Measurements from ENCODE around the gene ETV1.

DNA sequence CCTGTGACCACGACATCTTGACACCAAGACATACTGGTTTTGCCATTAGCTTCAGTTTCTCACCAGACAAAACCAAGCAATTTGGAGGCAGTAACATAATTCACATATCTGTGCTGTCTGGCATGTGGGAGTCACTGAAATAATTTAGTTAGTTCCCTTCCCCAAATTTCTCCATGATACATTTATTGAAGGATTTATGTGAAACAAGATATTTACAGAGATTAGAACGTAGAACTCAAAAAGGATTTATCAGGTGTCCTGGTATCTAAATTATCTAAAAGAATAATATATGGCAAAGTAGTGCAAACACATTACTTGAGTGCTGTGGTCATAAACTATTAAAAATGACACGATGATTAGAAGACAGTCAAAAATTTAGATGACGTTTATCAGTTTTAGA, 98.7 kb downstream of the ETV1 start:
- TF ChIP-seq, protein P1, sequence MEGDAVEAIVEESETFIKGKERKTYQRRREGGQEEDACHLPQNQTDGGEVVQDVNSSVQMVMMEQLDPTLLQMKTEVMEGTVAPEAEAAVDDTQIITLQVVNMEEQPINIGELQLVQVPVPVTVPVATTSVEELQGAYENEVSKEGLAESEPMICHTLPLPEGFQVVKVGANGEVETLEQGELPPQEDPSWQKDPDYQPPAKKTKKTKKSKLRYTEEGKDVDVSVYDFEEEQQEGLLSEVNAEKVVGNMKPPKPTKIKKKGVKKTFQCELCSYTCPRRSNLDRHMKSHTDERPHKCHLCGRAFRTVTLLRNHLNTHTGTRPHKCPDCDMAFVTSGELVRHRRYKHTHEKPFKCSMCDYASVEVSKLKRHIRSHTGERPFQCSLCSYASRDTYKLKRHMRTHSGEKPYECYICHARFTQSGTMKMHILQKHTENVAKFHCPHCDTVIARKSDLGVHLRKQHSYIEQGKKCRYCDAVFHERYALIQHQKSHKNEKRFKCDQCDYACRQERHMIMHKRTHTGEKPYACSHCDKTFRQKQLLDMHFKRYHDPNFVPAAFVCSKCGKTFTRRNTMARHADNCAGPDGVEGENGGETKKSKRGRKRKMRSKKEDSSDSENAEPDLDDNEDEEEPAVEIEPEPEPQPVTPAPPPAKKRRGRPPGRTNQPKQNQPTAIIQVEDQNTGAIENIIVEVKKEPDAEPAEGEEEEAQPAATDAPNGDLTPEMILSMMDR (conservative IDR thresholded peaks at IDR 0.05; ENCODE audit: low read length), result no peak
- TF ChIP-seq EZH2phosphoT487 (IDR thresholded peaks at IDR 0.05; ENCODE audit: borderline replicate concordance), result no peak
